Small intestine (tissue), 7 donors: ENCODE data around the gene RNF135. TPM values are rescaled to one million over a fixed set of nuclear protein-coding genes. Genes with fewer than 3 reads are reported as not detected.
"Not testable (repeated sequence)": the region's sequence is repeated elsewhere in the genome, so short reads cannot be mapped to it uniquely, and the experiment has no call there.

Source experiments
- DNase-seq, 2 donors: peaks; one replicate each; pipeline versions ENCODE4 v3.0.0 to v3.0.0-alpha.2; 2013
- FAIRE-seq: peaks from 2 replicates; lab custom pipeline; 2012; peaks lifted over from hg19 to GRCh38; lab: Jason Lieb, UNC
- H3K27ac ChIP-seq, 3 donors: one replicate each; pipeline ENCODE4 v1.5.1; 2013; ENCODE audit warnings: low read length in 2 of 3, mild to moderate bottlenecking in 2 of 3, control low read depth in 1 of 3, inconsistent platforms in 1 of 3, low read depth in 1 of 3, moderate library complexity in 1 of 3
- H3K27me3 ChIP-seq, 3 donors: one replicate each; pipeline ENCODE4 v1.6.1; 2013; ENCODE audit warnings: low read length in 3 of 3, inconsistent platforms in 1 of 3; ENCODE audit not compliant: control insufficient read depth in 3 of 3, insufficient read depth in 3 of 3
- H3K36me3 ChIP-seq, 3 donors: one replicate each; pipeline ENCODE4 v1.6.1; 2013; ENCODE audit warnings: low read length in 3 of 3, inconsistent platforms in 1 of 3, low read depth in 1 of 3, mild to moderate bottlenecking in 1 of 3, moderate library complexity in 1 of 3; ENCODE audit not compliant: control insufficient read depth in 3 of 3, insufficient read depth in 2 of 3
- H3K4me1 ChIP-seq, 3 donors: one replicate each; pipeline ENCODE4 v1.6.1; 2013; ENCODE audit warnings: low read length in 2 of 3, inconsistent platforms in 1 of 3, low read depth in 1 of 3, mild to moderate bottlenecking in 1 of 3, moderate library complexity in 1 of 3; ENCODE audit not compliant: control insufficient read depth in 3 of 3, insufficient read depth in 2 of 3
- H3K4me3 ChIP-seq, 3 donors: one replicate each; pipeline ENCODE4 v1.5.1; 2013; ENCODE audit warnings: low read length in 3 of 3, control low read depth in 1 of 3, inconsistent platforms in 1 of 3, low read depth in 1 of 3, mild to moderate bottlenecking in 1 of 3, moderate library complexity in 1 of 3
- H3K9me3 ChIP-seq, 2 donors: one replicate each; pipeline ENCODE4 v1.6.1; 2013; ENCODE audit warnings: low read depth in 1 of 2, low read length in 1 of 2; ENCODE audit not compliant: control insufficient read depth in 2 of 2, insufficient read depth in 1 of 2
- WGBS, 3 donors: extraction: QIAGEN DNeasy Blood & Tissue Kit; methylation state at CpG; one replicate each; pipeline ENCODE4 v1.1.7; 2013; 5-methylcytosine and 5-hydroxymethylcytosine counted together
- polyA plus RNA-seq, 4 donors: library from polyadenylated mRNA; stranded (reverse) in 3 of 4; unstranded in 1 of 4; fragments of 200-250 nt in 3 of 4; fragments of 120-200 nt in 1 of 4; gene quantifications; one replicate each; pipeline versions ENCODE4 v1.2.1 to v1.2.3, GENCODE V29; 2013
- donor health status: healthy with polysubstance abuse.
- donor health status: control.
- donor health status: control.
- donor health status: Bipolar disorder and iron deficiency.
- donor health status: healthy.

The RNF135 gene
- polyA plus RNA-seq, 4 donors: 12.3 to 20.5 (median 15.4) TPM

- Histone ChIP-seq H3K27ac (peak overlapping the region in 1 of 3 donors; percentile 13), H3K27me3 (no peaks in the 10 kb centered on the region), H3K36me3 (peaks cover 6 to 43% (median 8%) of the 10 kb centered on the region in 3 donors), H3K9me3 (no peaks in the 10 kb centered on the region), H3K4me3 (no peak overlapping the region), H3K4me1 (peaks cover 0 to 13% (median 2%) of the 10 kb centered on the region in 3 donors)
- FAIRE-seq (no peak), DNase-seq (peak in 1 of 2 donors; percentile 23)
- 45 to 78% (median 67%) methylated on average over 5 of the region's 5 CpGs for WGBS, 3 donors
Observed at GRCh38 chr17:30997842-30998241, 27.0 kb downstream of the RNF135 start.

- FAIRE-seq: no peak
- H3K4me1 ChIP-seq: peaks cover 0 to 8% (median 2%) of the 10 kb centered on the region in 3 donors
- 82 to 85% (median 82%) methylated on average over 7 of the region's 7 CpGs for WGBS, 3 donors
Observed at GRCh38 chr17:31002047-31002446, 31.2 kb downstream of the RNF135 start.

DNA sequence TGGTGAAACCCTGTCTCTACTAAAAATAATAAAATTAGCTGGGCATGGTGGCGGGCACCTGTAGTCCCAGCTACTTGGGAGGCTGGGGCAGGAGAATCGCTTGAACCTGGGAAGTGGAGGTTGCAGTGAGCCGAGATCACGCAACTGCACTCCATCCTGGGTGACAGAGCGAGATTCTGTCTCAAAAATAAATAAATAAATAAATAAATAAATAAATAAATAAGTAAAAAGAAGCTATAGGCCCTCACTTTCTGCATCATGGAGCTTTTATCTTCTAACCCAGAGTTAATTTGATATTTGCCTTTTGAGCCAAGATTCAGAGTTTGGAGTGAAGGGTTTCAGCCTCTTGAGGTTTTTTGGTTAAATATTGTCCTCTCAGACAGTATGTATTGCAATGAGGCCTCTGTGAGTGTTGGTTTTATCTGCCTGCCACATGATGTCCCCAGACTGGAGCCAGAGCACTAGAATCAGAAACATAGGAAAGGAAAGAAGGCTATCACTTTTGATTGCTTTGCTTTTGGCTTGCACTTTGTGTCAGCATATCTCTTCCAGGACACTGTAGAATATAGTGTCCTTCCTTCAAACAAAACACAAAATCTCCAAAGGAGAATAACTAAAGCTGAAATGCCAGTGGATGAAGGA is 32.5 kb downstream of the RNF135 start:
- Histone ChIP-seq H3K27me3 (no peaks in the 10 kb centered on the region), H3K4me1 (peaks cover 2 to 4% (median 3%) of the 10 kb centered on the region in 3 donors), H3K4me3 (no peak overlapping the region), H3K27ac (no peak overlapping the region), H3K36me3 (peaks cover 5 to 22% (median 6%) of the 10 kb centered on the region in 3 donors), H3K9me3 (no peaks in the 10 kb centered on the region)
- DNase-seq: no peak
- FAIRE-seq: no peak
- 96 to 99% (median 99%) methylated on average over 5 of the region's 5 CpGs for WGBS, 3 donors

More at GRCh38 chr17:31002047-31002446, 31.2 kb downstream of the RNF135 start:
- peaks cover 6 to 33% (median 7%) of the 10 kb centered on the region in 3 donors for H3K36me3 ChIP-seq
- H3K9me3 ChIP-seq: no peaks in the 10 kb centered on the region
- H3K4me3 ChIP-seq: no peak overlapping the region
- H3K27me3 ChIP-seq: no peaks in the 10 kb centered on the region
- no peak overlapping the region for H3K27ac ChIP-seq
- DNase-seq: no peak

DNA sequence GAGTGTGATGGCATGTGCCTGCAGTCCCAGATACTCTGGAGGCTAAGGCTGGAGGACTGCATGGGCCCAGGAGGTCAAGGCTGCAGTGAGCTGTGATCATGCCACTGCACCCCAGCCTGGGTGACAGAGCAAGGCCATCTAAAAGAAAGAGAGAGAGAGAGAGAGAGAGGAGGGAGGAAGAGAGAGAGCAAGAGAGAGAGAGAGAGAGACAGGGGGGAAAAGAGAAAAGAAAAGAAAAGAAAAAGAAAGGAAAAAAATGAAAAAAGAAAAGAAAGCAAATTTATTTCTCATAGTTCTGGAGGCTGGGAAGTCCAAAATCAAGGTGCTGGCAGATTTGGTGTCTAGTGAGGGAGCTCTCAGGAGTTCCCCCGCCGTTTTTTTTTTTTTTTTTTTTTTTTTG is 33.3 kb downstream of the RNF135 start:
- no peak for DNase-seq
- Histone ChIP-seq H3K4me1 (peaks cover 0 to 4% (median 0%) of the 10 kb centered on the region in 3 donors), H3K27me3 (peaks cover 0 to 5% (median 0%) of the 10 kb centered on the region in 3 donors), H3K36me3 (peaks cover 0 to 15% (median 6%) of the 10 kb centered on the region in 3 donors), H3K9me3 (no peaks in the 10 kb centered on the region), H3K4me3 (no peak overlapping the region), H3K27ac (no peak overlapping the region)
- WGBS, 3 donors: 86 to 100% (median 95%) methylated on average over 2 of the region's 2 CpGs
- FAIRE-seq: no peak

DNA sequence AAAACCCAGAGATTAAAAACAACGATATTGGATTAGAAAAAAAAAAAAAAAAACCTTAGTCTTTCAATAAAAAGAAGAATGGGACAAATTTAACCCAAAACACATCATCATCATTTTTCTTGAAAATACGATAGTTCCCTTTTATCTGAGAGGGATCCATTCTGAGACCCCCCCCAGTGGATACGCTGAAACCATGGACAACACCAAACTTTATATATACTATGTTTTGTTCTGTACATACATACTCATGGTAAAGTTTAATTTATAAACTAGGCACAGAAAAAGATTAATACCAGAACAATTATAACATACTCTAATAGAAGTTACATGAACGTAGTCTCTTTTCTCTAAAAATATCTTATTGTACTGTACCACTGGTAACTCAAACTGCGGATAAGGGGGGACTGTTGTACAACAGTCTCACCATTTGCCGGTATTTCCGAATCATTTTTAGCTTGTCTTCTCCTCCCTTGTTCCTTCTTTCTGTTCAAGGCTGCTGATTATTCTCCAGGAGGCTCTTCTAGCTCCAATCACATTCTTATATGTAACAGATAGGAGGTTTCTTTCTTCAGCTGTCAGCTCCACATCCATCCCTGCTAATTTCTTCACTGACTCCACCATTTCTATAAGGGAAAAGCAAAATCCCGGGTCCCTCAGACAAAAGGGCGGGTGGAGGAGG is 37.0 kb downstream of the RNF135 start:
- DNase-seq (no peak), FAIRE-seq (no peak)
- peaks cover 0 to 4% (median 0%) of the 10 kb centered on the region in 3 donors for H3K4me1 ChIP-seq
- 68 to 73% (median 72%) methylated on average over 9 of the region's 9 CpGs for WGBS, 3 donors
- peak overlapping the region; percentile 65 to 70 (median 66) for H3K4me3 ChIP-seq
- H3K27ac ChIP-seq: peak overlapping the region in 2 of 3 donors; percentile 56 to 76
- H3K36me3 ChIP-seq: peaks cover 0 to 4% (median 0%) of the 10 kb centered on the region in 3 donors
- H3K27me3 ChIP-seq: peaks cover 0 to 5% (median 0%) of the 10 kb centered on the region in 3 donors
- H3K9me3 ChIP-seq: no peaks in the 10 kb centered on the region

- peak overlapping the region; percentile 65 to 70 (median 66) for H3K4me3 ChIP-seq
- peak overlapping the region; percentile 1 to 76 (median 56) for H3K27ac ChIP-seq
- WGBS, 3 donors: 1% methylated on average over 60 to 65 of the region's 65 CpGs
- peak; percentile 52 to 82 for DNase-seq
- peaks cover 0 to 5% (median 0%) of the 10 kb centered on the region in 3 donors for H3K27me3 ChIP-seq
- H3K36me3 ChIP-seq: peaks cover 0 to 4% (median 0%) of the 10 kb centered on the region in 3 donors
- peaks cover 0 to 4% (median 0%) of the 10 kb centered on the region in 3 donors for H3K4me1 ChIP-seq
- H3K9me3 ChIP-seq: no peaks in the 10 kb centered on the region
- no peak for FAIRE-seq
Observed at GRCh38 chr17:31008374-31009041, 37.7 kb downstream of the RNF135 start.

DNA sequence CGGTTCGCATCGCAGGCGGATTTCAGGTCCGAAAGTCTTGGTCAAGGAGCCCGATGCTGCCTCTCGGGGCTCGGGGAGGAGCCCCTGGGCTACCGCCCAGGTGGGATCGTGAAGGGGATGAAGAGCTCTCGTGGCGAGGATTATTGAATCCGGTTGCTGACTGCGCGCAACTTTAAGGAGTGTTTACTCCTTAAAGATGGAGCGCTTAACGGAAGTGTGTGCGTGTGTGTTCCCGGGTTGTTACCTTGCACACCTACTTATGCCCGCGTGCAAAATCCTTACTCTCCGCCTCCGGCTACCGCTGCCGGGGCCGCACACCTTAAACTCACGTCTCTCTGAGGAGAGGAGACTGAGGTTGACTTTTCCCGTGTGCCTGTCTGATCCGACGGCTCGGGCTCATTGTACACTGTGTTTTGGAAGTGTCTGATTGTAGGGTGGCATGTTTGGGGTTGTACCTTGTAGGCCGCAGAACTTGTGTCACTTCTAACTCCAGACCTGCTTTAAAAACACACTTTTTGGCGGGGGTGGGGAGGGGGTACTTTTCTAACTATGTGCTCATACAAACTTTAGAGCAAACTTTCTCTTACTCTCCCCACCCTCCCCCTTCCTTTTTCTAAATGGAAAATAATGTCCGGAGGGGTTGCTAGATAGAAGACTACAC is 38.3 kb downstream of the RNF135 start:
- peak; percentile 36 to 49 for DNase-seq
- H3K36me3 ChIP-seq, H3K27me3 ChIP-seq, FAIRE-seq, H3K9me3 ChIP-seq, H3K4me1 ChIP-seq: not testable (repeated sequence)
- peak overlapping the region; percentile 65 to 70 (median 66) for H3K4me3 ChIP-seq
- peak overlapping the region; percentile 1 to 76 (median 56) for H3K27ac ChIP-seq
- 11 to 13% (median 12%) methylated on average over 33 of the region's 34 CpGs for WGBS, 3 donors

- H3K4me3 ChIP-seq, H3K36me3 ChIP-seq, H3K27me3 ChIP-seq, FAIRE-seq, H3K27ac ChIP-seq, H3K9me3 ChIP-seq, H3K4me1 ChIP-seq, DNase-seq: not testable (repeated sequence)
- WGBS, 3 donors: 73 to 100% (median 81%) methylated on average over 1 to 2 of the region's 3 CpGs
Observed at GRCh38 chr17:31010014-31010413, 39.2 kb downstream of the RNF135 start.
